SU-DHL-6 (cell line): ENCODE measurements around the gene CFAP54.

Experiments
- CTCF ChIP-seq: fragments of 200-600 bp; sonication (generic); IDR thresholded peaks from one replicate; pipeline ENCODE4 v1.5.1; 2017; ENCODE audit warnings: antibody characterized with exemption, mild to moderate bottlenecking, low read length, moderate library complexity; ENCODE audit not compliant: insufficient read depth, poor library complexity, severe bottlenecking
- EZH2phosphoT487 ChIP-seq: fragments of 200-600 bp; sonication (generic), shearing (Covaris generic); conservative IDR thresholded peaks from 2 replicates; pipeline ENCODE4 v1.6.1; 2018; ENCODE audit warnings: mild to moderate bottlenecking, antibody characterized with exemption, low read length, moderate library complexity, mixed read lengths

- TF ChIP-seq CTCF = peak; percentile 37
- TF ChIP-seq EZH2phosphoT487 = no peak
These were observed 89.2 kb downstream of the CFAP54 start for GRCh38 chr12:96578526-96579125.
